ENCODE results near the gene FRMPD2.
A peak's percentile ranks its signal among the peaks of the same experiment; 100 is the strongest.
"Not testable (repeated sequence)": the region's sequence is repeated elsewhere in the genome, so short reads cannot be mapped to it uniquely, and the experiment has no call there.

FRMPD2 gene

DNA sequence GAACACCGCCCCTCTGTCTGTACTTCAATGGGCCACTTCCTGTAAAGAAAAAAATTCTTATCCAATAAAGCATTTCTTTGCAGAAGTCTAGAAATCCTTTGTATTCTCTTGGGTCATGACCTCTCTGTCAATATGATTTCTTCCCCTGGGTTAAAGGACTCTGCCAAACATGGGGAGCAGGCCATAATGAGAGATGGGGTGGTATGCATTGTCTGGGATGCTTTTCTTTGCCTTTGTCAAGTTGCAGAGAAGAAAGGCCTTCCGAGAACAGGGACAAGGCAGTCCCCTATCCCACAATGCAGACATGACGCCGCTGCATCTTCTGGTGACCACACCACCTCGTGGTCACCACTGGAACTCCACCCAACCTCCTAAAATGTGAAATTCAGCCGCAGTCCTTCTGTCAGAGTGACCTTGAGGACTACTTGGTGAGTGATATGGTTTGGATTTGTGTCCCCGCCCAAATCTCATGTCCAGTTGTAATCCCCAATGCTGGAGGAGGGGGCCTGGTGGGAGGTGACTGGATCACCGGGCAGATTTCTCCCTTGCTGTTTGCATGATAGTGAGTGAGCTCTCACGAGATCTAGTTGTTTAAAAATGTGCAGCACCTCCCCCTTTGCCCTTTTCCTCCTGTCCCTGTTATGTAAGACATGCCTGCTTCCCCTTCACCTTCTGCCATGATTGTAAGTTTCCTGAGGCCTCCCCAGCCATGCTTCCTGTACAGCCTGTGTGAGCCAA lies 15.2 kb upstream of the FRMPD2 start:
- DNase-seq: peak; percentile 44

DNA sequence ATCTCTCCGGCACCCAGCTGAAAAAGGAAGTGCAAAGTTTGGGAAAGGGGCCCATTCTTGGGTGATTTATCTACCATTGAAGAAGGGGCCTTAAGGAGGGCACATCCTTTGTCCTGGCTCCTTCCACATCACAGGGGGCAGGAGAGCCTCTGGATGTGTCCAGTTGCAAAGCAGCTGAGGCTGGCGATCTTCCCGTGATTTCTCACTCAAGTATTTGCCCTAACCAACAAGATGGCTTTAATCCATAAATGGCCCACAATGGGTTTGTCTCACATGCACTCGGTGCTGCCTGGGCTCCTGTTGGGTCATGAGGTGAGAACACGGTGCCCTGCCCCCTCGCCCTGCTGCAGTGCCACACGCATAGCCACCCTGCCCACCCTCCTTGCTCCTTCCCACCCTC lies 14.2 kb upstream of the FRMPD2 start:
- no peak for DNase-seq

DNA sequence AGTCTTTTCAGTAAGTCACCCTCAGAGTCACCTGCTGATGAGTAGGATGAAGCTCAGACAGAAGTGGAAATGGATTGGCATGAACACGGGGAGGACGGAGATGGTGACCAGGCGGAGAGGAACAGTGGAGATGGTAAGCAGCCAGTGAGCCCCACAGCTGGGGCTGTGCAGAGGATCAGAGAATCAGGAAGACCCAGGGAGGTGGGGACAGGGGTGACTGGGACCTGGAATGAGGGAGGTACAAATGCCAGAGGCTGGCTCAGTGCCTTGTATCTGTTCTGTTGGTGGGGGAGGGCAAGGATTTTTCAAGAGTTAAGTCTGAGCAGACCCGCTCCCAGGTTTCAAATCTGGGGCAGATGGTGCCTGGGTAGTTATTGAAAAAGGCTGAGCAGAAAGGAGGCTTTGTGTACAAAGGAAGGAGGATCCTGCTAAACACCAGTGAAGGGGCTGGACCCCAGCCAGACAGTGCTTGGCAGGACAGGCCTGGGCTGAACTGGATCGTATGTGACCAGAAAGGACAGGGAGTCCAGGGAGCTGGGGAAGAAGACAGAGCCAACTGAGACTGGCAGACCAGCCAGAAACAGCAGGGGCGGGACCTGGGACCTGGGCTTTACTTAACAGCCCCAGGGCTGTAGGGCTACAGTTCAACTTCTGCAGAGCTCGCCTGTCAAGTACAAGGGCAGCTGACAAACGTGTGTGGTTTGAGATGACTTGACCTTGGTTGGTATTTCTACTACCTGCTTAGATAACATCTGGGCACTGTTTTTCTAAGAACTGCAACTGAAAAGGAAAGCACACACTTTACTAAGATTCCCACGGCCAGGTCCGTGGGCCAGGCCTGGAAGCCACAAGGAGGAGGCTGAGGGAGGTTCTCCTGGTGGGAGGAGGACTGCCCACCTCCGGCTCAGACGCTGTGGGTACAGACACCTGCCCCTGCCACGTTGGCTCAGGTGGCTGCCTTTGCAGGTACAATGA lies 13.2 kb upstream of the FRMPD2 start:
- peak; percentile 26 for DNase-seq

DNA sequence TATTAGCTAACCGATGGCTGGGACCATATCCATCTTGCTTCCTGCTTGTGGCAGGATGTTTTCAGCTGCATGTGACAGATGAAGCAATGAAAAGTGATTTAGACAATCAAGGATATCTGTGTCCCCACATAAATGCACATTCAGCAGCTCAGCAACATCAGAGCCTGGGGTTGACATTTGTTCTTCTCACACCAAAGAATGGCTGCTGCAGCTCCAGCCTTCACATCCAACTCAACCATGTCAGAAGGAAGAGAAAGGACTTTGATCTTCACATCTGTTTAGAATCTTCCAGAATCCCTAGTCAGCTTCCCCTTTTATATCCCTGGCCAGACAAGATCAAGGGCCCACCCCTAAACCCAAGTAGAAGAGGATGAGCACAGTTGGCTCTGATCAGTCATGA lies 11.9 kb upstream of the FRMPD2 start:
- no peak for DNase-seq

DNA sequence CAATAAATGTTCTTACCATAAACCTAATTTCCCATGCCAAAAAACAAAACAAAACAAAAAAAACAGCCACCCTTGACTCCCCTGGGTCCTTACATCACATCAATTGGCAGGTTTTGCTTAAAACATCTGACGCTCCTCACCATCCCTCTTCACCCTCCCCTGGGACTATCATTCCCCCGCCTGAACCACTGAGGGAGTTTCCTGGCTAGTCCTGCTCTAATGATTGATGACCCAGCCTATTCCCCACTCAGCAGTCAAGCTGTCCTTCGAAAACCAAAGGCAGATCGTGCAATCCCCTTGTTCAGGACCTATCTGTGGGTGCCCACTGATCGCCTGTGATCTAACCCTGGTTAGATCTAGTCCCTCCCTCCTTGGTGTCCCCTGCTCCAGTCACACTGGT lies 11.2 kb upstream of the FRMPD2 start:
- DNase-seq: peak; percentile 14

DNA sequence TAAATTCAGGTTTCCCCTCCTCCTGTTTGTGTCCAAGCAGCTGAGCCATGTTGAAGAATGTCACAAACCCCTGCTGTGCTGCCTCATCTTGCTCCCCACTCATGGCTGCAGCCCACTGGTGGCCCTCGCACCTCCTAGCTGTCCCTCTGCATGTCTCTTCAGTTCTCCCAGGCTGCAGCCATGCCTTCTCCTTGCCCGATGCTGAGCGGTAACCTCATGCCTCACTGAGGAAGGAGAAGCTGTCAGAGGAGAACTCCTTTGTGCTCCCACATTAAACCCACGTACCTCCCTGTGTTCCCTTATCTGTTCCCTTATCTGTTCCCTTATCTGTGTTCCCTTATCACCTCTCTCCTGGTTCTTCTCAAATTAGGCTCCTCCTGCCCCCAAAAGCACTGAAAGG lies 10.3 kb upstream of the FRMPD2 start:
- no peak for DNase-seq

DNA sequence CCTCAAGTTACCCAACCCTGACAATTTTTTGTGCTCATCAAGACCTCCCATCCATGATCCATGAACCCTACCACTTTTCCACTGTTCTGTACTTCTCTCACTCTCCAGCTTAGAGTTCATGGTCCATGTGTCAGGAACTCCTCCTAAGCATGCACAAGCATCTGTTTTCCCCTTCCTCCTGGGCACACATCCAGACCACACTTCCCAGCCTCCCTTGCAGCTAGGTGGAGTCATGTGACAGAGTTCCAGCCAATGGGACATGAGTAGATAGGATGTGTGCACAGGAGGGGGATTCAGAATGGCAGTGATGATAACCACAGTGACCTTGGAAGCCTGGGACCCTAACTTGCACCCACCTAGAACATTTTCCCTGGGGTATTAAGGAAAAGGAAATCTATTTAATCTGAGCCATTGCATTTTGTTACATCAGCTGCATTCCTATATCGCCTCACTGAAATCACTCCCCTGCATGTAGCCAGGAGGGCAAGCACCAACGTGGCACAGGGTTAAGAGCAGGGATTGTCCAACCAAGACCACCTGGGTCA lies 9.6 kb upstream of the FRMPD2 start:
- no peak for DNase-seq

DNA sequence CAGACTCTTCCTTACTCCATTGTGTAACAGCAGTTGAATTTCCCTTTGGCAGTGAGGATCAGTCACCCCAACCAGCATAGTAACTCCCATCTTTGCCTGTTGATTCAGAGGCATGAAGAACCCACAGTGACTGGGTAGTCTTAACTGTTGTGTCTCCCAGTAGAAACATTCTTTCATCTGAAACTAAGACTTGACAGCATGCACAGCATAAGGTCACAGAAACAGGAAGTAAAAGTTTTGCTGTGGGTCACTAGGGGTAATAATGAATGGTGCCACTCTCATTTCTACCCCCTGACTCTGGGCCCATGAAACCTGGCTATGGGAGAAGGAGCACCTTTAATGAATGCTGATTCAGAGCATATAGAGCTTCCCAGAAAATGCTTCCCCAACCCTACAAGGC lies 8.3 kb upstream of the FRMPD2 start:
- DNase-seq: no peak

DNA sequence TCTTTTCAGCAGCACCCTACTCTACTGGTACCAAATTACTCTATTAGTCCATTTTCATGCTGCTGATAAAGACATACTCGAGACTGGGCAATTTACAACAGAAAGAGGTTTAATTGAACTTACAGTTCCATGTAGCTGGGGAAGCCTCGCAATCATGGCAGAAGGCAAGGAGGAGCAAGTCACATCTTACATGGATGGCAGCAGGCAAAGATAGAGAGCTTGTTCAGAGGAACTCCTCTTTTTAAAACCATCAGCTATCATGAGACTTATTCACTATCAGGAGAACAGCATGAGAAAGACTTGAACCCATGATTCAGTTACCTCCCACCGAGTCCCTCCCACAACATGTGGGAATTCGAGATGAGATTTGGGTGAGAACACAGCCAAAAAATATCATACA lies 7.2 kb upstream of the FRMPD2 start:
- DNase-seq: not testable (repeated sequence)

DNA sequence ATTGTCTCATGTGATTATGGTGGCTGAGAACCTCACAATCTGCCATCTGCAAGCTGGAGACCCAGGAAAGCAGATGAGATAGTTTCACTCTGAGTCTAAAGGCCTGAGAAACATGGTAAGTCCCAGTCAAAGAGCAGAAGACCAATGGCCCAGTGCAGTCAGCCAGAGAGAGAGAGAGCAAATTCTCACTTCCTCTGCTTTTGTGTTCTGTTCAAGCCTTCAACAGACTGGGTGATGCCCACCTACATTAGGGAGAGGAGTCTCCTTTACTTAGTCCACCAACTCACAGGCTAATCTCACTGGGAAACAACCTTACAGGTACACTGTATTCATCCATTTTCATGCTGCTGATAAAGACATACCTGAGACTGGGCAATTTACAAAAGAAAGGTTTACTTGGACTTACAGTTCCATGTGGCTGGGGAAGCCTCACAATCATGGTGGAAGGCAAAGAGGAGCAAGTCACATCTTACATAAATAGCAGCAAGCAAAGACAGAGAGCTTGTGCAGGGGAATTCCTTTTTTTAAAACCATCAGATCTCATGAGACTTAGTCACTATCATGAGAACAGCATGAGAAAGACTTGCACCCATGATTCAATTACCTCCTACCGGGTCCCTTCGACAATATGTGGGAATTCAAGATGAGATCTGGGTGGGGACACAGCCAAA lies 4.7 kb upstream of the FRMPD2 start:
- no peak for DNase-seq

DNA sequence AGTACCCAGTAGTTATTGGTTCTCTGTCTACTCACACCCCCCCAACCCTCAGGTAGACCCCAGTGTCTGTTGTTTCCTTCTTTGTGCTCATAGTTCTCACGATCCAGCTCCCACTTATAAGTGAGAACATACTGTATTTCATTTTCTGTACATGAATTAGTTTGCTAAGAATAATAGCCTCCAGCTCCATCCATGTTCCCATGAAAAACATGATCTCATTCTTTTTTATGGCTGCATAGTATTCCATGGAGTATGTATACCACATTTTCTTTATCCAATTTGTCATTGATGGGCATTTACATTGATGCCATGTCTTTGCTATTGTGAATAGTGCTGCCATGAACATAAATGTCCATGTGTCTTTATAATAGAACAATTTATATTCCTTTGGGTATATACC lies 2.6 kb upstream of the FRMPD2 start:
- DNase-seq: no peak

DNA sequence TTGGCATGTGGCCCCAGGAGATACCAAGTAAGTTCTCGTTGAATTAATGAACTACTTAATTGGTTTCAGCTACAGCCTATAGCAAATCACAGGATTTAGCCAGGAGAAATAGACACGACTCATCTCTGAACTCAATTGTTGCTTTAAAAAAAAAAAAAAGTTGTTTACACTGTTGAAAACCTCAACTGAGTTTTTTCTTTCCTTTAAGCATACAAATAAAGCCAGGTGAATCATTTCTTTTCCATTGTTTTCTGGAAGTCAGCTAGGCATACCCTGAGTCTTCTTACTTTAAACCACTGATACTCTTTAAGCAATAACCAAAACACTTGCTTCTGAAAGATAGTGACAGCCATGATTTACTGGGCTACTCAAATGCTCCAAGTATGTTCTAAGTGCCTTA lies 755 bp downstream of the FRMPD2 start:
- DNase-seq: no peak

DNA sequence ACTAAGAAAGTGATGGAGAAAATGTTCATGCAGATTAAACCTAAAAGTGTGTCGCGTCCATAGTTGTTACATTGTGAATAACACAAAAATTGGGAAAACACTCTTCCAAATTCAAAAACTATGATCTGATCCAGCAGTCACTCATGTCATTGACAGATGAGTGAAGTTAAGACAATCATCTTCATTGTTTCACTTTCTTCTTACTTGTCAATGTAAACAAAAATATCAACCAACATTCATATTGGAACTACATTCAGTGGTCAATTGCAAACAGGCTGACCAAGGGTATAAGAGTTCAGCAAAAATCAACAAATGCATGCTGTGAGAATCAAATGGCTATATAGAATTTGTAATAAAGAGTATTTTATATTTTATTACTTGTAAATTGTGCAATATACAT lies 1.8 kb downstream of the FRMPD2 start:
- no peak for DNase-seq

DNA sequence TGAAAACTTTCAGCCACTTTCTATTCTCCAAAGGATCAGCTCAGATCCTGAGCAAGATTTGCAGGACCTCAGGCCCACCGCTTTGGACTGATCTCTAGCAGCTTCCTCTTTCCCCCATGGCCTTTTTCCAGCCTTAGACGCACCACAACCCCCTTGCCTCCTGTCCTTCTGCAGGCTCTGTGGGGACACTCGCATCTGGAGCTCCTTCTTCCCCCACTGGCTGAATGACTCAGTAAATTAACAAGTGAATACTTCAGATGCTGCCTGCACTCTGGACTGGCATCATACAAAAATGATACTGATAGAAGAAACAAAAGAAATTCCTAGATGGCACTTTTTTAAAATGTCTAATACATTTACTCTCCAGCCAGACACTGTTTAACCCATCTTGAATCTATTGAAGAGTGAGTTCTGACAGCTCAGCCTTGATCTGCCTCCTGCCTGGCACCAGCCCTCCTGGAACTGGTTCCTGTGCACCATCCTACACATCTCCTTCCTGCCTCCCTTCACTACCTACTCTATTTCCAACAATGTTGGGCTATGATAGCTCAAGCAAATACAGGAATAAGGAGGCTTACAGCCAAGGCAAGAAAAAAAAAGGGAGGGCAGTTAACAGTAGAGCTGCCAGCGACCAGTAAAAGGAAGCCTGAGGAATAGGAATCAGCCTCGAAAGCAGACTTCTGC lies 3.3 kb downstream of the FRMPD2 start:
- no peak for DNase-seq

DNA sequence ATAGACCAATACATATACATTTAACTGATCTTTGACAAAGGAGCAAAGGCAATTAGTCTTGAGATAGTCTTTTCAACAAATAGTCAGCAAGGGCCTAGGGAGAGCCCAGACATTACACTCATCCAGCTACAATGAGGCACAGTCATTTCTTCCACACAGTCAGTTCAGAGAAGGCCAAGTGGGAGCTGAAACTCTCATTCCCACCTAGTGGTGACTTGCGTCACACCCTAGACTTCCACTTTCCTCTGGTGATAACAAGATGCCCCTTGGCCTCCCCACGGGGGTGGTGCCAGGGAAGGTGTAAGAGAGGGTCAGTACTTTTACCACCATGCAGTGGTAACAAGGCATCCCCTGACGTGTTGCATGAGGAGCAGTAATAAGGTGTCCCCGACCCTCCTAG lies 8.0 kb downstream of the FRMPD2 start:
- no peak for DNase-seq

DNA sequence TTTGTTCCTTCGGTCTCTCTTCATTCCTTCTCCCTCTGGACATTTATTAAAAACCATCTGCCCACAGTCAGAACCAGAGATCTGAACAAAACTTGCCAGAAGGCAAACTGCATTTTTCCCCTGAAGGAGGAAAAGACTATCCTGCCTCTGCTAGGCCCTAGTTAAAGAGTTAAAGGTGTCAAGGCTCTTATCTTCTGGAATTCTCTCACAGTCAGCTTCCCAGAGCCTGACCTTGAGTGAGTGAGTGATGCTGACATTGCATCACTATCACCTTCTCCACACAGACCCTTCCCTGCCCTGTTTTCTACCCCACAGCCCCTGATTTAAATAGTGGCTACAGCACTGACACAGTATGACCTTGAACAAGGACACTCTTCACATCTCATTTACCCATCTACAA lies 16.4 kb downstream of the FRMPD2 start:
- no peak for DNase-seq

DNA sequence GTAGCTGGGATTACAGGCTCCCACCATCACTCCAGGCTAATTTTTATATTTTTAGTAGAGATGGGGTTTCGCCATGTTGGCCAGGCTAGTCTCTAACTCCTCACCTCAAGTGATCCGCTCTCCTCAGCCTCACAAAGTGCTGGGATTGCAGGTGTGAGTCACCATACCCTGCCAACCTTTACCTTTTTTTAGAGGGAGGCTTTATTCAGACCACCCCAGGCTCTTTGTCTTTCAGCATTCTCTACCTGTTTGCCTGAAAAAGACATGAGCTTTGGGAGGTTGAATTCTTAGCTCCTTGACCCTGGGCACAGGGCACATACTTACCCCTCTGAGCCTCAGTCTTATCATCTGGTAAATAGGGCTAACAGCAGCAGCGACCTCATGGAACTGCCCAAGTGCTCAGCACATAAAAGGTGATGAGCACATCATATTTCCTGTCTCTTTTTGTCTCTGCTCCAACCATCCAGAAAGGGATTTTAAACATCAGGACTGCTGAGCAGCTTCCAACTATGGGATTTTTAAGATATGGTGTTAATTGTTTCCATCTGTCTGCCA lies 17.0 kb downstream of the FRMPD2 start:
- DNase-seq: no peak

DNA sequence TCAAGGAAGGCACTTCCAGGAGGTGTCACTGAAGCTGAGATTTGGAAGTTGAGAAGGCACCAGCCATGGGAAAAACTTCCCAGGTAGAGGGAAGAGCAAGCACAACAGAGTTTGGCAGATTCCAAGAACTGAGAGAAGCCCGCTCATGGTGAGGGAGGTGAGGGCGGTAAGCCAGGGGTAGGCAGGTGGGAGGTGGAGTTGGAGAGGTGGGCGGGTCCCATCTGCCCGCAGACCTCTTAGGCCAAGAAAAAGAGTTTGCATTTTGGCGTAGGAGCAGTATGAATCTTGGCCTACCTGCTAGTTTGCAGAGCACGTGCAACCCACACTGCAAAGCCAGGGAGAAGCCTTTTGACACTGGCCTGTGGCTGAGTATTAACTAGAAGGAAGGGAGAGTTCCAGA lies 18.8 kb downstream of the FRMPD2 start:
- DNase-seq: no peak

DNA sequence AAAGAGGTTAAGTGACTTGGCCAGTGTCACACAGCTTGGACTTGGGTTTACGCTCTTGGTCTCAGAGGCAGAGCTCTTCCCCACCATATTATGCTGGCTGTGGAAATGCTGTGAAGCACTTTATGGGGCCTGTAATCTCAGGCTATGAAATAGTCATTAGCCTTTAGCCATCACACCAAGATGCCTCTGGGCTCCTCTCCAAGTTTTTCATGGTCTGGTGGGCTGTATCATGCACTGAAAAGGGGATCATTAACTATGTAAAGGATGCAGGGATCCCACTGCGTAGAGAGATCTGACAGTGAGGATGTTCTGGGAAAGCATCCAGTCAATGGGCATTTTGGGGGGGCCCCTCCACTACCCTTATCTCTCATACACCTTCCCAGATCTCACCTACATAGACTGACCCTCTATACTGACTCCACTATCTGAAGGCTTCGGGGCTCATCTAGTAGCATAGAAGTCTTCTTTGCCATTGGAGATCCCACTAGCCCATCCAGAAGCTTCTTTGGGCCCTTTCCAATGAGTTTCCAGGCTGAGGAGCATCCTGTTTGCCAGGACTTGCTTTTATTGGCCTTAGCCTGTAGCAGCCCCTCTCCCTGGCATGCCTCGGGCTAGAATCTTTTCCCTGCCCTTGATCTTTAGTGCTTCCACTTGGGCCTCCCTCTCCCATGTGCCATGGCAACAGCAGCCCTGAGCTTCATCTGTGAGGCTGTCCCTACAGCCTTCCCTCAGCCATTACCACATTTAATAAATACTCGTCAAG lies 19.6 kb downstream of the FRMPD2 start:
- DNase-seq: peak; percentile 69

DNA sequence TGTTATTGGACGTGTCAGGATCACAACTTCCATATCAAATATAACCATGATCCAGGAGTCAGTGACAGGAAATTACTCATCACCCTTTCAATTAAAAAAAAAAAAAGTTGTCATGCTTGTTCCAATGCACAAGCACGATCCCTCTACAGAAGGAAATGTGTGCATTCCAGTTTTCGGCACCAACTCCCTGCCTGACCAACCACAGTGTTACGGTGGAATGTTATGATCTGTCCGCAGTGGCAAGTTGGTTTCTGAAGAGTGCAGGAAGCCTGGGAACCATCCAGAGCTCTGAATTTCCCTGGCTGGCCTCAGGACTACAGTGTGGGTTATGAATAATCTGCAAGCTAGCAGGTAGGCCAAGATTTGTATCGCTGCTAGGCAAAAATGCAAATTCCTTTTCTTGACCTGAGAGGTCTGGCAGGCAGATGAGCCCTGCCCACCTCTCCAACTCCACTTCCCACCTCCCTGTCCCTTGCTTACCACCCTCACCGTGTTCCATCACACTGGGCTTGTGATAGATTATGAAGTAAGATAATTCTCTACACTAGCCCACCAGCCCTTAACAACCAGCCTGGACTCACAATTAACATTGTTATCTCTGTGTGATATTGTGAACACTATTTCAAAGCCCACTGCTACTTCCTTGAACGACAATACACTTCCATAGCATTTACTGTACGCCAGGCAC lies 20.4 kb downstream of the FRMPD2 start:
- no peak for DNase-seq

DNA sequence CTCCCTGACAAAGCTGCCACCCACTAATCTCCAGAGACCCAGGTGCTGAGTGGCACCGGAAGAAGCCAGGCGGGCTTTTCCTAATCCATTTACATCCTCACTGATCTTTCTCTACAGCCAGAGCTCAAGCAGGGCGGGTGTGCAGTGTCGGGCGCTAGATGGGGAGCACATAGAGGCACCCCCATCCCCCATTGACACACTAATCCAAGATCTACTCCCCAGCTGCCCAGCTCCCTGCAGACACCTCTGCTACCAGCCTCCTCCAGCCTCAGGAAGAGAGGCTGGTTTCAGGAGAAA lies 22.2 kb downstream of the FRMPD2 start:
- no peak for DNase-seq
